DND-41 (cell line): ENCODE data around the gene ABHD17A.

ENCODE experiments used
- CTCF ChIP-seq: IDR thresholded peaks from 2 replicates; pipeline ENCODE4 v1.5.1; 2012; ENCODE audit warnings: borderline replicate concordance, low read length, moderate library complexity, mild to moderate bottlenecking; ENCODE audit not compliant: poor library complexity, severe bottlenecking; ENCODE audit errors: extremely low read depth
- EZH2 ChIP-seq: IDR thresholded peaks from 3 replicates; pipeline ENCODE4 v1.6.1; 2012; ENCODE audit warnings: borderline replicate concordance, low read depth, mild to moderate bottlenecking, moderate library complexity, low read length, inconsistent platforms; ENCODE audit not compliant: severe bottlenecking

DNA sequence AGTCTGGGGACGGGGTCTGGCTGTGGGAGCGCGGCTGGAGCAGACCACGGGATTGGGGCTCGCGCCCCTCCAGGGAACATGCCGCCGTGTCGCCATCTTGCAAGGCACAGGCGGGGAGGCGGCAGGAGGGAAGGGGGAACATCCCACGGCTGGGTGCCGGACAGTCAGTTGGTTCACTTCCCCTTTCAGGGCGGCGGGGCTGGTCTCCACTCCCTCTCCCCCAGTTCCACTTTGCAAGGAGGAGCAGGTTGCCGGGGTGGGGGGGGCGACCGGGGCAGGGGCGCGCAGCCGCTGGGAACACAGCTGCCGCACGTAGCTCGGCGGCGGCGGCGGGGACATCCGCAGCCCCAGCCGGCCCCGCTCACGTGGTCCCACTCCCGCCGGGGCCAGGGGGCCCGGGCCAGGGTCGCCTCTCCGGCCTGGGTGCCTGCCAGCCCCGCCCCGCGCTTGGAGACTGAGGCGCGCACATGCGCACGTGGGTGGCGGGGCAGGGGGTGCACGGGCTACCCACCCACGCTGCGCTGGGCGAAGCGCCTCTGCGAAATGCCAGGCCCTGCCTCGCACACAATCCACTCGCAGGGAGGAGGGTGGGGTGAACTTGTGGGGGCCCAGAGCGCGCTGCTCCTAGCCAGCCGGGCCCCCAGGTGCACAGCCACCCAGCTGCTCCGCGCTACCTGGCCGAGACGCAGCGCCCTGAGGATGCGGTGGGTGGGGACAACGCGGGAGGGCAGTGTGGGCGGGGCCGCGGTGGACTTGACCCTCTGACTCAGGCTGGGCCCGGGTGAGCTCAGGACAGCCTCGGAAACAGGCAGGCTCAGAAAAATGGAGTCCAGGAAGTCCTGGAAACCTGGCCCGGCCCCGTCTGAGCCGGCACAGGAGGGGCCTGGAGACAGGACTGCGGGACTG, 28.3 kb downstream of the ABHD17A start:
- TF ChIP-seq CTCF (no peak), EZH2 (no peak)
